Mucosa of descending colon (tissue), 3 donors: ENCODE results near the gene BRINP2. TPM values are rescaled to one million over a fixed set of nuclear protein-coding genes. Genes with fewer than 3 reads are reported as not detected.

Source experiments
- ATAC-seq: fragments of 200-7000 bp; cut with Tn5 transposase; one replicate; pipeline ENCODE4 v1.9.1; 2020; ENCODE audit warnings: mild to moderate bottlenecking, moderate library complexity
- DNase-seq, 3 donors: peaks; one replicate each; pipeline ENCODE4 v3.0.0-alpha.2; 2020
- H3K36me3 ChIP-seq: fragments of 200-600 bp; one replicate; pipeline ENCODE4 v1.8.0; 2021; ENCODE audit warnings: low read depth, mild to moderate bottlenecking
- H3K4me1 ChIP-seq: fragments of 200-600 bp; one replicate; pipeline ENCODE4 v1.8.0; 2021; ENCODE audit warnings: low read depth, mild to moderate bottlenecking
- H3K4me3 ChIP-seq: fragments of 200-600 bp; one replicate; pipeline ENCODE4 v1.8.0; 2021; ENCODE audit warnings: mild to moderate bottlenecking
- H3K9me3 ChIP-seq: fragments of 200-600 bp; one replicate; pipeline ENCODE4 v1.8.0; 2021; ENCODE audit warnings: mild to moderate bottlenecking
- CTCF ChIP-seq: fragments of 200-600 bp; IDR thresholded peaks from one replicate; pipeline ENCODE4 v1.8.0; 2022; ENCODE audit warnings: antibody characterized with exemption, mild to moderate bottlenecking
- intact Hi-C, 2 donors: fragments of 100-400 bp; cut with DNase I in 1 of 2; cut with micrococcal nuclease in 1 of 2; formaldehyde crosslinking; loops; one replicate each; pipeline versions ENCODE4 v1.11.0 to v1.11.1; 2022; cut with DNase I, micrococcal nuclease
- total RNA-seq, 3 donors: library from RNA; stranded (reverse); fragmentation: NEBNext Ultra II Directional in 2 of 3; extraction: Animal tissue kit (Norgen Biotek cat#: 25700) in 2 of 3; gene quantifications; one replicate each; pipeline versions ENCODE4 v1.2.1 to v1.2.4, GENCODE V29; 2021 to 2023
- donor health status: DM: no; HTN: no; CAD: no; lungs with moderate emphysema.
- donor health status: DM: no; HTN: no; CAD: no.
- donor health status: DM: no; HTN: yes; CAD: no.

Gene BRINP2
- total RNA-seq, 3 donors from 2014 or later = 0.13 TPM; not detected in 2

DNA sequence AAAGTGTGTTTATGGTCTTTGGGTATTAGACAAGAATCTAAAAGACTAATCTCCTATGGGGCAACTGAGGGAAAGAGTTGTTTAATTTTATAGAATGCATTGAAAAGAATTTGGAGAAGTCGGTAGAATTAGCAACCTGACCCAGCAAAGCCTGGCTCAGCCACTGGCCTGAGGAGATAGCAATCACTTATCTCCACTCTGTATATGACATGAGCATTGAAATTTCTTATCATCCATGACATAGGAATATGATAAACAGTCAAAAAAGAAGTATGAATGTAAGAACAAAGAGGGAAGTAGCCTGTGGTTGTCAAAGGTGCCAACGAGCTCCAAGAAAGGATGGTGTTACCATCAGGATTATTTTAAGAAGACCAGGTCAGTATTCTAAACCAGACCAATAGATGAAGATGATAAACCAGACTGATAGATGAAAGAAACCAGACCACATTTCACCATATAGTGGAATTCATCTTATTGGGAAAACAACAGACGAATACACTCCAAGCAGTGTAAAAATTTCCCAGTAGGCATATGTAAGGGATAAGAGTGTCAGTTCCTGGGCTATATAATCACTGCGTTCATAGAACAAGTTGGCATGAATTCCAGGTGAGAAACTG is 42.0 kb upstream of the BRINP2 start:
- intact Hi-C loops = no loop called here

DNA sequence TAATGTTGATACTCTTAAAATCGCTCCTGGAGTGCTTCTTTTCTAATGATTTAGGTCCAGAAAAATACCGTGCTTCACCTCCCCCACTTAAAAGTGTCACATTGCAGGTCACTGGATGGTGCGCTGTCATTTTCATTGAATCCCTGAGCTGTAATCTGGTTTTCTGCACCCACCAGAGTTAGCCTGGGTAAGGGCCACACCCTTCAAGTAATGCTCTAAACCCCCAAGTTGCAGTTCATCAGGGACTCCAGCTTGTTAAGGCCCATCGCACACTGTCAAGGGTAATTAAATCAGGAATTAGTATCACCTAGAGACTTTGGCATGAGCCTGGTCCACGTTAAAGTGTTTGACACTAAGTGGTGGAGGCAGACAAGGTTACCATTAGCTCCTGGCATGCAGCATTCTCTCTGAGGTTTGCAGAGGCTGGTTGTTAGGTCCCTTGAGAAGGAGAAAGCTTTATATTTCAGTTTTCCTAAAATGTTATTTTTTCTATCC is 40.3 kb upstream of the BRINP2 start:
- H3K4me3 ChIP-seq = no peak overlapping the region
- intact Hi-C loops = no loop called here
- H3K9me3 ChIP-seq = no peaks in the 10 kb centered on the region
- TF ChIP-seq CTCF = no peak
- DNase-seq (no peak), ATAC-seq (no peak)
- no peaks in the 10 kb centered on the region for H3K36me3 ChIP-seq
- H3K4me1 ChIP-seq = no peaks in the 10 kb centered on the region

More for the DNA sequence above, 42.0 kb upstream of the BRINP2 start:
- H3K4me1 ChIP-seq = no peaks in the 10 kb centered on the region
- no peak overlapping the region for H3K4me3 ChIP-seq
- no peaks in the 10 kb centered on the region for H3K9me3 ChIP-seq
- TF ChIP-seq CTCF = no peak
- no peaks in the 10 kb centered on the region for H3K36me3 ChIP-seq
- ATAC-seq (no peak), DNase-seq (no peak)

DNA sequence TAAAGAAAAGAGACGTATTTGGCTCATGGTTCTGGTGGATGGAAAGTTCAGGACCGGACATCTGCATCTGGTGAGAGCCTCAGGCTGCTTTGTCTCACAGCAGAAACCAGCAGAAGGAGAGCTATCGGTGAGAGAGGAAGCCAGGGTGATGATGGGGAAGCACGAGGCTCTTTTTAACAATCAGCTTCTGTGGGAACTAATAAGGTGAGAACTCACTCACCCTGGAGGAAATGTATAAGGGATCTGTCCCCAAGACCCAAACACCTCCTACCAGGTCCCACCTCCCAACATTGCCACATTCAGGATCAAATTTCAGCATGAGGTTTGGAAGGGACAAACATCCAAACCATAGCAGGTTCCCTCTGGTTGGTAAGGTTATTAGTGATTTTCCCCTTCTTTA is 39.0 kb upstream of the BRINP2 start:
- intact Hi-C loops = no loop called here
- no peaks in the 10 kb centered on the region for H3K36me3 ChIP-seq
- H3K4me1 ChIP-seq = no peaks in the 10 kb centered on the region
- H3K4me3 ChIP-seq = no peak overlapping the region
- no peaks in the 10 kb centered on the region for H3K9me3 ChIP-seq
- ATAC-seq (no peak), DNase-seq (no peak)
- TF ChIP-seq CTCF = no peak

DNA sequence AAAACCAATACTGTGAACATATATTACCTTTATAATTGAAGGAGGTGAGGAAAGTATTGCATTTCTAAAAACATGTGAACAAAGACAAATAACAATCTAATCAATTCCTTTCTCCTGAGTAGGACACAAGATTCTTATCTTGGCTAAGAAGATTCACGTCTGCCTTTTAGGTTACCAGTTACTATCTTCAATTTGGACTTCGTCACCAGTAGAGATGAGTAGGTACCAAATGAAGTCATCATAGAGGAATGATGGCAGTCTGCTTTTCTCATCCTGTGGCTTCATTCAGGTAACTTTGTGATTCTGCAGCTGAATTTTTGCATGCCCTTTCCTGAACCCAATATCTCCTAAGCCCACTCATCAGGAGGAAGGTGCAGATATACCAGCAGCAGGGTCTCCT is 38.6 kb upstream of the BRINP2 start:
- no peak for TF ChIP-seq CTCF

GRCh38 chr1:177133977-177134538 is 36.7 kb upstream of the BRINP2 start:
- Histone ChIP-seq H3K36me3 (no peaks in the 10 kb centered on the region), H3K4me3 (no peak overlapping the region), H3K4me1 (no peaks in the 10 kb centered on the region), H3K9me3 (no peaks in the 10 kb centered on the region)
- intact Hi-C loops = no loop called here
- TF ChIP-seq CTCF = no peak
- no peak for ATAC-seq
- DNase-seq = no peak

More for the DNA sequence above, 38.6 kb upstream of the BRINP2 start:
- H3K4me1 ChIP-seq = no peaks in the 10 kb centered on the region
- no peak for DNase-seq
- H3K4me3 ChIP-seq = no peak overlapping the region
- ATAC-seq = no peak
- no peaks in the 10 kb centered on the region for H3K36me3 ChIP-seq
- no peaks in the 10 kb centered on the region for H3K9me3 ChIP-seq
- intact Hi-C loops = no loop called here
